Smooth muscle cell (in vitro differentiated cells): ENCODE results near the gene PRAME. TPM values are rescaled to one million over a fixed set of nuclear protein-coding genes. Genes with fewer than 3 reads are reported as not detected.

ENCODE experiments used
- DNase-seq: peaks from one replicate; lab custom pipeline; 2025; ENCODE audit not compliant: unreplicated experiment; lab: John Stamatoyannopoulos, UW
- H2AFZ ChIP-seq: fragments of 200-600 bp; sonication (generic); 2 replicates; pipeline ENCODE4 v1.6.0; 2016; ENCODE audit warnings: antibody characterized with exemption, low read depth, mild to moderate bottlenecking
- H3F3A ChIP-seq: fragments of 200-600 bp; sonication (generic); 2 replicates; pipeline ENCODE4 v1.6.0; 2017; ENCODE audit warnings: antibody characterized with exemption, low read depth
- H3K27ac ChIP-seq: fragments of 200-600 bp; sonication (generic); 2 replicates; pipeline ENCODE4 v1.5.1; 2016; ENCODE audit warnings: low read depth, mild to moderate bottlenecking
- H3K27me3 ChIP-seq: fragments of 200-600 bp; sonication (generic); 2 replicates; pipeline ENCODE4 v1.6.1; 2016; ENCODE audit warnings: low read depth, mild to moderate bottlenecking
- H3K36me3 ChIP-seq: fragments of 200-600 bp; sonication (generic); 2 replicates; pipeline ENCODE4 v1.5.1; 2016; ENCODE audit warnings: low read depth
- H3K4me1 ChIP-seq: fragments of 200-600 bp; sonication (generic); 2 replicates; pipeline ENCODE4 v1.5.1; 2016; ENCODE audit warnings: low read depth
- H3K4me2 ChIP-seq: fragments of 200-600 bp; sonication (generic); 2 replicates; pipeline ENCODE4 v1.6.0; 2016; ENCODE audit warnings: mild to moderate bottlenecking
- H3K4me3 ChIP-seq: fragments of 200-600 bp; sonication (generic); 2 replicates; pipeline ENCODE4 v1.5.1; 2016; ENCODE audit warnings: mild to moderate bottlenecking
- H3K79me2 ChIP-seq: fragments of 200-600 bp; sonication (generic); 2 replicates; pipeline ENCODE4 v1.6.0; 2016; ENCODE audit warnings: low read depth, mild to moderate bottlenecking
- H3K9ac ChIP-seq: fragments of 200-600 bp; sonication (generic); 2 replicates; pipeline ENCODE4 v1.6.0; 2016; ENCODE audit warnings: low read depth
- H3K9me3 ChIP-seq: fragments of 200-600 bp; sonication (generic); replicated peaks from 2 replicates; pipeline ENCODE4 v1.5.1; 2016; ENCODE audit warnings: low read depth
- H4K20me1 ChIP-seq: fragments of 200-600 bp; sonication (generic); 2 replicates; pipeline ENCODE4 v1.6.0; 2016; ENCODE audit warnings: low read depth
- WGBS: methylation state at CpG from one replicate; pipeline ENCODE4 v1.1.7; 2016; ENCODE audit warnings: low lambda C conversion rate; 5-methylcytosine and 5-hydroxymethylcytosine counted together
- polyA plus RNA-seq: library from polyadenylated mRNA; unstranded; fragments of >200 nt; fragmentation: Nextera tagmentation; extraction: Ambion mirVana; gene quantifications from 2 replicates; pipeline ENCODE4 v1.2.1, GENCODE V29; 2016
- total RNA-seq: library from RNA; depleted of rRNA; stranded (reverse); fragments of >200 nt; gene quantifications from 2 replicates; pipeline ENCODE4 v1.2.3, GENCODE V29; 2014
- TF ChIP-seq, protein P1 (sequence below): fragments of 200-600 bp; sonication (generic); IDR thresholded peaks from 2 replicates; pipeline ENCODE4 v1.5.1; 2017; ENCODE audit warnings: borderline replicate concordance, mild to moderate bottlenecking, antibody characterized with exemption; ENCODE audit not compliant: insufficient read depth, poor library complexity, severe bottlenecking

PRAME gene
- total and polyA plus RNA-seq, 2 experiments from 2014 or later = not detected

DNA sequence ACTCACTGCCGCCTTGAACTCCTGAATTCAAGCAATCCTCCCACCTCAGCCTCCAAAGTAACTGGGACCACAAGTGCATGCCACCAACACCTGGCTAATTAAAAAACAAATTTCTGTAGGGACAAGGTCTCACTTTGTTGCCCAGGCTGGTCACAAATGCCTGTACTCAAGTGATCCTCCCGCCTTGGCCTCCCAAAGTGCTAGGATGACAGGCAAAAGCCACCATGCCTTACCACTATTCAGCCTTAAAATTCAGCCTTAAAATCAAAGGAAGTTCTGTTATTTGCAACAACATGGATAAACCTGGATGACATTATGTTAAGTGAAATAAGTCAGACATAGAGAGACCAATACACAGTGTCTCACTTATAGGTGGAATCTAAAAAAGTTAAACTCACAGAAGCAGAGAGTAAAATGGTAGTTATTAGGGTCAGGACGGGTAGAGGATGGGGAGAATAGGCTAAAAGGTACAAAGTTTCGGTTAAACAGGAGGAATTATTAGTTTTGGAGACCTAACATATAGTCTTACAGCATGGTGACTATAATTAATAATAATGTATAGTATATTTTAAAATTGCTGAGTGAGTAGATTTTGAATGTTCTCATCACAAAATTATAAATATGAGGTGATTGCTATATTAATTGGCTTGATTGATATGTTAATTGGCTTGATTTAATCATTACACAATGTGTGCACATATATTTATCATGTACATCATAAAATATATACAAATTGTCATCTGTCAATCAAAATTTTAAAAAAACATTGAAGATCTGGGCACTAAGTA is 32.7 kb downstream of the PRAME start:
- H3K9me3 ChIP-seq = no peaks in the 10 kb centered on the region
- DNase-seq = no peak

DNA sequence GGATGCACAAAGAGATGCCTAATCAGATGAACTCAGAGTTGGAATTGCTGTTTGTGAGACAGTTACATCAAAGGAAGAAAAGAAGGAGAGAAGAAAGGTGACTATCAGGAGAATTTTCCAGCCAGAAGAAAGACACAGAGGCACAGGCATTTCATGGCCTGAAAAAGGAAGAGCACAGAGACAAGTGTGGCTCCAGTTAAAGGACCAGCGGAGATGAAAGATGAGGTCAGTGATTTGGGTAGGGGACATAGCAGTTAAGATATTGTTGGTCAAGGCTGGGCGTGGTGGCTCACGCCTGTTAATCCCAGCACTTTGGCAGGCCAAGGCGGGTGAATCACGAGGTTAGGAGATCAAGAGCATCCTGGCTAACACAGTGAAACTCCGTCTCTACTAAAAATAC is 35.6 kb downstream of the PRAME start:
- WGBS = 92% methylated on average over 6 of the region's 6 CpGs
- H3K9me3 ChIP-seq = no peaks in the 10 kb centered on the region
- TF ChIP-seq, protein P1, sequence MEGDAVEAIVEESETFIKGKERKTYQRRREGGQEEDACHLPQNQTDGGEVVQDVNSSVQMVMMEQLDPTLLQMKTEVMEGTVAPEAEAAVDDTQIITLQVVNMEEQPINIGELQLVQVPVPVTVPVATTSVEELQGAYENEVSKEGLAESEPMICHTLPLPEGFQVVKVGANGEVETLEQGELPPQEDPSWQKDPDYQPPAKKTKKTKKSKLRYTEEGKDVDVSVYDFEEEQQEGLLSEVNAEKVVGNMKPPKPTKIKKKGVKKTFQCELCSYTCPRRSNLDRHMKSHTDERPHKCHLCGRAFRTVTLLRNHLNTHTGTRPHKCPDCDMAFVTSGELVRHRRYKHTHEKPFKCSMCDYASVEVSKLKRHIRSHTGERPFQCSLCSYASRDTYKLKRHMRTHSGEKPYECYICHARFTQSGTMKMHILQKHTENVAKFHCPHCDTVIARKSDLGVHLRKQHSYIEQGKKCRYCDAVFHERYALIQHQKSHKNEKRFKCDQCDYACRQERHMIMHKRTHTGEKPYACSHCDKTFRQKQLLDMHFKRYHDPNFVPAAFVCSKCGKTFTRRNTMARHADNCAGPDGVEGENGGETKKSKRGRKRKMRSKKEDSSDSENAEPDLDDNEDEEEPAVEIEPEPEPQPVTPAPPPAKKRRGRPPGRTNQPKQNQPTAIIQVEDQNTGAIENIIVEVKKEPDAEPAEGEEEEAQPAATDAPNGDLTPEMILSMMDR = no peak

More for the DNA sequence above, 32.7 kb downstream of the PRAME start:
- WGBS = 78% methylated on average over 4 of the region's 4 CpGs
- no peak overlapping the region for H3K27ac ChIP-seq
- no peak overlapping the region for H3K9ac ChIP-seq
- H4K20me1 ChIP-seq = no peaks in the 10 kb centered on the region
- H2AFZ ChIP-seq = no peak overlapping the region
- H3K27me3 ChIP-seq = peaks cover 14% of the 10 kb centered on the region
- no peak overlapping the region for H3K4me3 ChIP-seq
- no peak overlapping the region for H3K4me2 ChIP-seq
- TF ChIP-seq, protein P1 = no peak
- peaks cover 2% of the 10 kb centered on the region for H3K4me1 ChIP-seq
- H3K36me3 ChIP-seq = no peaks in the 10 kb centered on the region
- H3K79me2 ChIP-seq = no peaks in the 10 kb centered on the region
- H3F3A ChIP-seq = no peaks in the 10 kb centered on the region

DNA sequence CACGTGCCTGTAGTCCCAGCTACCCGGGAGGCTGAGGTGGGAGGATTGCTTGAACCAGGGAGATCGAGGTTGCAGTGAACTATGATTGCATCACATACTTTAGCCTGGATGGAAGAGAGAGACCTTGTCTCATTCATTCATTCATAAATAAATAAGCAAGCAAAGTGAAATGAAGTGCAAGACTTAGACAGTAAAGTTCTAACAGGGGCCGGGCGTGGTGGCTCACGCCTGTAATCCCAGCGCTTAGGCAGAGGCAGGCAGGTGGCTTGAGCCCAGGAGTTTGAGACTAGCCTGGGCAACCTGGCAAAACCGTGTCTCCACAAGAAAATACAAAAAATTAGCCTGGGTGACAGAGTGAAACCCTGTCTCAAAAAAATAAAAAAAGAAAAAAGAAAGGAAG is 37.4 kb downstream of the PRAME start:
- Histone ChIP-seq H3K4me1 (peaks cover 15% of the 10 kb centered on the region), H3K4me2 (no peak overlapping the region), H3K4me3 (no peak overlapping the region), H4K20me1 (no peaks in the 10 kb centered on the region), H2AFZ (no peak overlapping the region), H3K27ac (no peak overlapping the region), H3K79me2 (no peaks in the 10 kb centered on the region), H3K9ac (no peak overlapping the region), H3K36me3 (no peaks in the 10 kb centered on the region), H3F3A (no peaks in the 10 kb centered on the region), H3K9me3 (no peaks in the 10 kb centered on the region), H3K27me3 (peaks cover 14% of the 10 kb centered on the region)
- DNase-seq = no peak
- 91% methylated on average over 8 of the region's 8 CpGs for WGBS
- TF ChIP-seq, protein P1 = no peak

More for the DNA sequence above, 35.6 kb downstream of the PRAME start:
- Histone ChIP-seq H4K20me1 (no peaks in the 10 kb centered on the region), H2AFZ (no peak overlapping the region), H3K36me3 (no peaks in the 10 kb centered on the region), H3F3A (no peaks in the 10 kb centered on the region), H3K27ac (no peak overlapping the region), H3K79me2 (no peaks in the 10 kb centered on the region), H3K4me1 (peaks cover 15% of the 10 kb centered on the region), H3K4me2 (no peak overlapping the region), H3K27me3 (peaks cover 14% of the 10 kb centered on the region), H3K9ac (no peak overlapping the region), H3K4me3 (no peak overlapping the region)
- DNase-seq = no peak
